ENCODE measurements around the gene KCNJ16. TPM values are rescaled to one million over a fixed set of nuclear protein-coding genes. Genes with fewer than 3 reads are reported as not detected.

KCNJ16 gene
- total RNA-seq, 1 donor, result not detected

DNA sequence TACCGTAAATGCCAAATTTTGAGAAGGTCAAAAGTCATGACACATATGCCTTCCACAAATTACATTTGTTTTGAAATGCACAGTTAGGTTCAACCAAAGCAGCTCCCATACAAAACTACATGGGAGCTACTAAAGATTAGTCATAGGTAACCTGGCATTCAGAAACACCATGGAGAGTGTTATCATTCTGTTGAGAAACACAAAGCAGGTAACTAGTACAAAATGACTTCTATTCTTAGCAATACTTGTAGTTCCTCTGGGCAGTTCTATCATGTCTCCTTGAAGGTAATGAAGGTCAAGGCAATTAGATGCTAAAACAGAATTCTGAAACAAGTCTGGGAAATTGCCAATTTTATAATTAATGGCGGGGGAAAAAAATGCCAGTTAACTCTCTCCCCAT lies 39.4 kb downstream of the KCNJ16 start:
- Histone ChIP-seq H3K9me3 (ENCODE audit: low read depth, low read length) (no peaks in the 10 kb centered on the region), H3K27ac (ENCODE audit: low read depth, low read length) (no peak overlapping the region), H3K4me3 (ENCODE audit: insufficient read depth, low read length) (no peak overlapping the region), H3K79me2 (ENCODE audit: insufficient read depth, low read length) (no peaks in the 10 kb centered on the region), H3K4me2 (ENCODE audit: insufficient read depth, low read length) (no peak overlapping the region), H3K27me3 (ENCODE audit: insufficient read depth, low read length) (no peaks in the 10 kb centered on the region), H2AFZ (ENCODE audit: low read length) (no peak overlapping the region), H4K20me1 (ENCODE audit: insufficient read depth, low read length) (no peaks in the 10 kb centered on the region), H3K4me1 (ENCODE audit: insufficient read depth, low read length) (peaks cover 2% of the 10 kb centered on the region), H3K36me3 (ENCODE audit: insufficient read depth, low read length) (no peaks in the 10 kb centered on the region)
- TF ChIP-seq, protein P1, sequence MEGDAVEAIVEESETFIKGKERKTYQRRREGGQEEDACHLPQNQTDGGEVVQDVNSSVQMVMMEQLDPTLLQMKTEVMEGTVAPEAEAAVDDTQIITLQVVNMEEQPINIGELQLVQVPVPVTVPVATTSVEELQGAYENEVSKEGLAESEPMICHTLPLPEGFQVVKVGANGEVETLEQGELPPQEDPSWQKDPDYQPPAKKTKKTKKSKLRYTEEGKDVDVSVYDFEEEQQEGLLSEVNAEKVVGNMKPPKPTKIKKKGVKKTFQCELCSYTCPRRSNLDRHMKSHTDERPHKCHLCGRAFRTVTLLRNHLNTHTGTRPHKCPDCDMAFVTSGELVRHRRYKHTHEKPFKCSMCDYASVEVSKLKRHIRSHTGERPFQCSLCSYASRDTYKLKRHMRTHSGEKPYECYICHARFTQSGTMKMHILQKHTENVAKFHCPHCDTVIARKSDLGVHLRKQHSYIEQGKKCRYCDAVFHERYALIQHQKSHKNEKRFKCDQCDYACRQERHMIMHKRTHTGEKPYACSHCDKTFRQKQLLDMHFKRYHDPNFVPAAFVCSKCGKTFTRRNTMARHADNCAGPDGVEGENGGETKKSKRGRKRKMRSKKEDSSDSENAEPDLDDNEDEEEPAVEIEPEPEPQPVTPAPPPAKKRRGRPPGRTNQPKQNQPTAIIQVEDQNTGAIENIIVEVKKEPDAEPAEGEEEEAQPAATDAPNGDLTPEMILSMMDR (IDR thresholded peaks at IDR 0.05; ENCODE audit: extremely low read depth, low read depth, low read length), result no peak
- DNase-seq (ENCODE audit: insufficient read length, low spot score, missing footprints), result no peak

DNA sequence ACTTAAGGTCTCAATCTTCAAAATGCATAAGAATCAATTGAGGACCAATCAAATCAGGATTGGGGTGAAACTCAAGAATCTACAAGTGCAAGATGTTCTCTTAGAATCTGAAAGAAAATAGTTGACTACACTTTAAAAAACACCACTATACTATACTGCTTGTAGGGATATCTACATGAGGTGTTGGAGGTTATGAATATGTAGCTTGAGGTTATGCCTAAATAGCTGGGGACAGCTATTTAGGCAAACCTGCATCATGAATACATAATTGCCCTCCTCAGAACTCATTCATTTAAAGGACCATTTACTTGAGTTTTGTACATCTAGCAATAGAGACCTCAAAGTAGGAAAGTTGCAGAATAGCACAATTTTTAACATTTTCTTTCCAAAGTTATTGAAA lies 40.1 kb downstream of the KCNJ16 start:
- Histone ChIP-seq H3K4me1 (ENCODE audit: insufficient read depth, low read length) (peaks cover 6% of the 10 kb centered on the region), H3K9me3 (ENCODE audit: low read depth, low read length) (no peaks in the 10 kb centered on the region), H3K27me3 (ENCODE audit: insufficient read depth, low read length) (no peaks in the 10 kb centered on the region), H3K4me3 (ENCODE audit: insufficient read depth, low read length) (no peak overlapping the region), H3K79me2 (ENCODE audit: insufficient read depth, low read length) (no peaks in the 10 kb centered on the region), H4K20me1 (ENCODE audit: insufficient read depth, low read length) (no peaks in the 10 kb centered on the region), H3K27ac (ENCODE audit: low read depth, low read length) (no peak overlapping the region), H3K36me3 (ENCODE audit: insufficient read depth, low read length) (no peaks in the 10 kb centered on the region), H3K4me2 (ENCODE audit: insufficient read depth, low read length) (no peak overlapping the region), H2AFZ (ENCODE audit: low read length) (no peak overlapping the region)
- TF ChIP-seq, protein P1 (IDR thresholded peaks at IDR 0.05; ENCODE audit: extremely low read depth, low read depth, low read length), result no peak
- DNase-seq (ENCODE audit: insufficient read length, low spot score, missing footprints), result no peak

DNA sequence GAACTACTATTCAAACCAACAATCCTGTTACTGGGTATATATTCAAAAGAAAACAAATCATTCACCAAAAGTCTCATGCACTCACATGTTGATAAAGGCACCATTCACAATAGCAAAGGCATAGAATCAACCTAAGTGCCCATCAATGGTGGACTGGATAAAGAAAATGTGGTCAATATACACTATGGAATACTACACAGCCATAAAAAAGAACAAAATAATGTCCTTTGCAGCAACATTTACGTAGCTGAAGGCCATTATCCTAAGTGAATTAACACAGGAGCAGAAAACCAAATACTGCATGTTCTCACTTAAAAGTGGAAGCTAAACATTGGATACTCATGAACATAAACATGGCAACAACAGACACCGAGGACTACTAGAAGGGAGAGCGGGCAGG lies 41.9 kb downstream of the KCNJ16 start:
- no peak overlapping the region for H3K4me3 ChIP-seq (ENCODE audit: insufficient read depth, low read length)
- no peaks in the 10 kb centered on the region for H3K27me3 ChIP-seq (ENCODE audit: insufficient read depth, low read length)
- no peak overlapping the region for H3K27ac ChIP-seq (ENCODE audit: low read depth, low read length)
- H2AFZ ChIP-seq (ENCODE audit: low read length), result no peak overlapping the region
- no peaks in the 10 kb centered on the region for H3K9me3 ChIP-seq (ENCODE audit: low read depth, low read length)
- peaks cover 5% of the 10 kb centered on the region for H3K4me1 ChIP-seq (ENCODE audit: insufficient read depth, low read length)
- H3K79me2 ChIP-seq (ENCODE audit: insufficient read depth, low read length), result no peaks in the 10 kb centered on the region
- no peaks in the 10 kb centered on the region for H3K36me3 ChIP-seq (ENCODE audit: insufficient read depth, low read length)
- H3K4me2 ChIP-seq (ENCODE audit: insufficient read depth, low read length), result no peak overlapping the region
- DNase-seq (ENCODE audit: insufficient read length, low spot score, missing footprints), result no peak
- no peaks in the 10 kb centered on the region for H4K20me1 ChIP-seq (ENCODE audit: insufficient read depth, low read length)
- TF ChIP-seq, protein P1 (IDR thresholded peaks at IDR 0.05; ENCODE audit: extremely low read depth, low read depth, low read length), result no peak

DNA sequence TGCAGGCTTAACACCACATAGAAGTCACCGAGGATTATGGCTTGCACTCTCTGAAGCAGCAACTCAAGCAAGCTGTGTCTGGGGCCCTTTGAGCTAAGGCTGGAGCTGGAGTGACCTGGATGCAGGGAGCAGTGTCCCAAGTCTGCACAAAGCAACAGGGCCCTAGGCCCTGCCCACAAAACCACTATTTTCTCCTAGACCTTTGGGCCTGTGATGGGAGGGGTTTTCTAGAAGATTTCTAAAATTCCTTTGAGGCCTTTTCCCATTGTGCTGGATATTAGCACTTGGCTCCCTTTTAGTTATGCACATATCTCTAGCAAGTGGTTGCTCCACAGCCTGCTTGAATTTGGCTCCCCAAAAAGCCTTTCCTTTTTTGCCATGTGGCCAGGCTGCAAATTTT lies 44.5 kb downstream of the KCNJ16 start:
- no peak overlapping the region for H3K4me3 ChIP-seq (ENCODE audit: insufficient read depth, low read length)
- H4K20me1 ChIP-seq (ENCODE audit: insufficient read depth, low read length), result no peaks in the 10 kb centered on the region
- H3K27me3 ChIP-seq (ENCODE audit: insufficient read depth, low read length), result no peaks in the 10 kb centered on the region
- TF ChIP-seq, protein P1 (IDR thresholded peaks at IDR 0.05; ENCODE audit: extremely low read depth, low read depth, low read length), result no peak
- no peak overlapping the region for H2AFZ ChIP-seq (ENCODE audit: low read length)
- H3K4me2 ChIP-seq (ENCODE audit: insufficient read depth, low read length), result no peak overlapping the region
- no peaks in the 10 kb centered on the region for H3K36me3 ChIP-seq (ENCODE audit: insufficient read depth, low read length)
- no peaks in the 10 kb centered on the region for H3K79me2 ChIP-seq (ENCODE audit: insufficient read depth, low read length)
- H3K4me1 ChIP-seq (ENCODE audit: insufficient read depth, low read length), result peaks cover 5% of the 10 kb centered on the region
- no peak overlapping the region for H3K27ac ChIP-seq (ENCODE audit: low read depth, low read length)
- DNase-seq (ENCODE audit: insufficient read length, low spot score, missing footprints), result no peak
- no peaks in the 10 kb centered on the region for H3K9me3 ChIP-seq (ENCODE audit: low read depth, low read length)

All from osteoblast (primary cell).